GM21737 (cell line): ENCODE data around the gene IVL.

Experiments used
- ATAC-seq: cut with Tn5 transposase; IDR thresholded peaks from one replicate; pipeline ENCODE4 v1.9.1; 2021; ENCODE audit warnings: mild to moderate bottlenecking, moderate library complexity; ENCODE audit not compliant: unreplicated experiment

The IVL gene

DNA sequence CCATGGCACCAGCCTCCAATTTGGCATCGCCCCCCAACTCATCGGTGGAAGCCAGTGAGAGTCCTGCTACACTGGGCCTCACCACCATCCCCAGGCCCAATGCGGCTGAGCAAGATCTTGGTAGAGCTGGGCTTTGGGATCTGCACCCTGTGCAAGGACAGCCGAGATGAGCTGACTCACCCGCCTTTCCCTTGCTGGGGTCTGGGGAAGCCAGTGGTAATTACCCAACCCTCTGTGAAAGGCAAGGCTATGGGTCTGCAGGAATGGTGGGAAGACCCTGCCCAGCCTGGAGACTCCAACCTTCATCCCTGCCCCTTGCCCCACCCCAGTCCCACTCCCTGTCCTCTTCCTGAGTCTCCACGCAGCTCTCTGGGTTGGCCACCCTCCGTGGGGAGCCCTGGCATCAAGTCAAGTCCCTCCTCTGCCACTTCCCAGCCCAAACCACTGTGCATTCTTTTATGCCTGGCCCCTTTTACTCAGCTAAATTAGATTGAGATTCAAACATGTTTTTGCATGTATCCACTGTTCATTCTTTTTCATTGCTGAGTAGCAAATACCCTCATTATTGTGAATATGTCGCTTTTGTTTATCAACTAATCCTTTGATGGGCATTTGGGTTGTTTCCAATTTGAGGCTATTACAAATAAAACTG is 21.5 kb upstream of the IVL start:
- ATAC-seq, result no peak

DNA sequence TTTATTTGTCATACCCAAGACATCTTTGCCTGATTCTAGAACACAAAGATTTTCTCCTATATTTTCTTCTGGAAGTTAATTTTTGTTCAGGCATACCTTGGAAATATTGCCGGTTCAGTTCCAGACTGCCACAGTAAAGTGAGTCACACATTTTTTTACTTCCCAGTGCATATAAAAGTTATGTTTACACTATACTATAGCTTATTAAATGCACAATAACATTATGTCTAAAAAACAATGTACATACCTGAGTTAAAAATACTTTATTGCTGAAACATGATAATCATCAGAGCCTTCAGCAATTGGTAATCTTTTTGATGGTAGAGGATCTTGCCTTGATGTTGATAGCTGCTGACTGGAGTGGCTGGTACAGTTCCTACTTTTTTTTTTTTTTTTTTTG is 20.2 kb upstream of the IVL start:
- ATAC-seq, result no peak

DNA sequence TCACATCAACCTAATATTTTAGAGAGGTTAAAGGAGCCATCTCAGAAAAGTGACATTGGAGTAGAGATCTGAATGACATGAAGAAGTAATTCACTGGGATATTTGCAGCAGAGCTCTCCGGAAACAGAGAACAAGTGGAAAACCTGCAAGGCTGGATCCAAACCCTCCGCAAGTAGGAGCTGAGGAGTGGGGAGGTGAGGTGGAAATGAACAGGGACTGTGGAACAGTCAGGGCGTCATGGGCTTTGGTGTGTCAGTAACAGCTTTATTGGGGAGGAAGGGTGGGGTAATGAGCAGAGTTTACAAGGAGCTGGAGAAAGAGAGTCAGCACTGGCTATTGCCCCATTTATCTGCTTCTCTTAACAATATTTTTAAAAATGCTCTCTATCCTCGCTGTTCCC is 9.3 kb upstream of the IVL start:
- ATAC-seq, result no peak

DNA sequence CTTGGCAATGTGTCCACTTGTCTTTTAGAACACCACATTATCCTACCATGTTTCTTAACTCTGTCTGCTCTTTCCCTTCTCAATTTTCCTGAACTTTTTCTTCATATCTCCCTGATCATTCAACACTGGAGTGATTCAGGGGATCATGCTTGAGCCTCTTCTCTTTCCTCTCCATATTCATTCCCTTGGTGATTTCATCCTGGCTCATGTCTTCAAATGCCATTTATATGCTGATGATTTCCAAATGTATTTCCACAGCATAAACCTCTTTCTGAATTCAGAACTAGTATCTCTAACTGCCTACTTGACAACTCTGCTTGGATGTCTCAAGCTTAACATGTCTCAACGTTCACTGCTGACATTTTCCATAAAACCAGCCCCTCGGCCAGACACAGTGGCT is 8.5 kb upstream of the IVL start:
- no peak for ATAC-seq

DNA sequence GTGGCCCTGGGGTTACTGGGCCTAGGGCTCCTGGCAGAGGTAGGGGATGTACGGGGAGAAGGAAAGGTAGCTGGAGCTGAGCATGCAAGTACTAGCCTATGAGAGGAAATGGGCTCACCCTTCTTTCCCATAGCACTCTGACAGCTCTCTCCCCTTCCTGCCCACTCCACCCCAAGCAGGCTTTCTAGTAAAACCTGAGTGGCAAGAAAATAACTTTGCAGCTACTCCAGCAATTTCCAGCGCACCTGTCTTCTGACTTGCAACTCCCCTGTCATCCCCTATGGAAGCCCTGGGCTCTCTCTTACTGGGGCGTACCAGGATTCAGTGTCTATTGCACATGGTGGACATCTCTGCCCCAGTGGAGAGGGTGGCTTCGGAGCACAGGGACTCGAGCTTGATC is 6.7 kb upstream of the IVL start:
- no peak for ATAC-seq

DNA sequence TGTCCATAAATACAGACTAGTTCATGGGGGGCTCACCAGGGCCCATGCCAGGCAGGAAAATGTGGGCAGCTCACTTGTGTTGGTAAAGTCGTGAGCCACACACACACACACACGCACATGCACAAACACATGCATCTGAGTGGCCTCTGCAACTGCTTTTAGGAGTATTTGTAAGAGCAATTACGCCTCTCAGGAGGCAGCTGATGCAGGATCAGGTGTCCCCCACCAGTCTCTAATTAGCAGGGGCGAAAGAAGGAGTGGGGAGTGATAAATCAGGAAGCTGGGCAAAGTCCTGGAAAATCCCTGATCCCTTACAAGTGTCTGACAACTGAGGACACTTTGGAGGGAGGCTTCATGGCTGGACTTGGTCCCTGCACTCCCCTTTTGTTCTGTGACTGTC is 5.7 kb upstream of the IVL start:
- ATAC-seq, result no peak

DNA sequence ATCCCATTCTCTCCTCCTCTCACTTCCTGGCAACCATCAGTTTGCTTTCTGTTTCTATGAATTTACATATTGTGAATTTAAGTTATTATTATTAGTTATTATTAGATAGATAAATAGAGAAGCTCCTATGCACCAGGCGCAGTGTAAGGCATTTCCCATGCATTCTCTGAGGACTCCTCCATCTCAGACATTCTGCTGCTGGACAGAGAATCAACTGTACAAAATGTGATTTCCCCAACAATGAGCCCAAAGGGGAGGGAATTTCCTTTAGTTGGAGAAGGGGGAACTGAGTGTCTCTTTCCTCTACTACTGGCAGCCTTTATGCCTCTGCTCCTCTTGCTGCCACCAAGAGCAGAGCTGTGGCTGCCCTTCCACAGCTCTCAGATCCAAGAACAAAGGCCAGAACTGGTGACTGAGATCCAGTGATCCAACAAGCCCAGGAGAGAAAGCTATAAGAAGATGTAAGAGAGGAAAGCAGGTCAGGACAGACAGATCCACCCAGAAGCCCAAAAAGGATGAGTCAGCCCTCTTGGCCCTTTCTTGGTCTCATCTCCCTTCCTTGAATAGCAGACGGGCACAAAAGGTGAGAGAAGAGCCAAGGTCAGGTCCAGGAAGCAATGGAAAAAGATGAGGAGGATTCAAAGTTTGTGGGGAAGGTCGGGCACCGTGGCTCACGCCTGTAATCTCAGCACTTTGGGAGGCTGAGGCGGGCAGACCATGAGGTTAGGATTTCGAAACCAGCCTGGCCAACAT is 3.5 kb upstream of the IVL start:
- ATAC-seq, result no peak

GRCh38 chr1:152906023-152906565 is 2.3 kb upstream of the IVL start:
- no peak for ATAC-seq

- ATAC-seq, result no peak
Measured at GRCh38 chr1:152909206-152909605, 860 bp downstream of the IVL start.

DNA sequence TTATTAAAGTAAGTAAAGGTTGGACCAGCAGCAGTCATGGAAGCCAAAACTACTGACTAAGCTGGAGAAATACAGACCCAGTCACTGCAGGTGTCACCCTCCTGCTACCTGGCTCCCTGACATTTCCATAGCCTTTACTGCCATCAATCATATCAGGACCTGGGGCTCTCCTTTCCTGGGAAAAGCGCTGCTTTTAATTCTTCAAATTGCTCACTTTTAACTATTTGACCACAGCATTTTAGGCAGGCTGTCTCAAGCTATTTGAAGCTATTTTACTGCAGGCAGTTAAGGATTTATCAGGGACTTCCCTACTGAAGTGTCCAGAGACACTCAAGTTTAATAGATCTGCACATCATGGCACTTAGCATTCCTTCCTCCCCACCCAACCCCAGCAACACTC is 4.1 kb downstream of the IVL start:
- no peak for ATAC-seq

DNA sequence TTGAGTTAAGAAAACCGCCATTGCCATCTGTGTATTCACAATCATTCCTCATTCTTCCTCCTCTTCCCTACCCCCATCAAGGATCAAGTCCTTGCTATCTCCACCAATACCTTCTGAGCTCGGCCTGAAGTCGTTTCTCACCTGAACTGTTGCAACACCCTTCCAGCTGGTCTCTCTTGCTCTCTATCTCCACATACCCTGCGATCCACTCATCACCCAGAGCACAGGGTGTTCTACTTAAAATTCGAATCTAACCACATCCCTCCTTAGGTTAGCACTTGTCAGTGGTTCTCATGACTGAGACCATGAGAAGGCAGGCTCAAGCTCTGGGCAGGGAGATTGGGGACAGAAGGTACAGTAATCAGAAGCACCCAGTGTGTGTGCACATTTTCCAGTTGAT is 4.6 kb downstream of the IVL start:
- ATAC-seq, result no peak

GRCh38 chr1:152917794-152918193 is 9.4 kb downstream of the IVL start:
- ATAC-seq, result no peak

DNA sequence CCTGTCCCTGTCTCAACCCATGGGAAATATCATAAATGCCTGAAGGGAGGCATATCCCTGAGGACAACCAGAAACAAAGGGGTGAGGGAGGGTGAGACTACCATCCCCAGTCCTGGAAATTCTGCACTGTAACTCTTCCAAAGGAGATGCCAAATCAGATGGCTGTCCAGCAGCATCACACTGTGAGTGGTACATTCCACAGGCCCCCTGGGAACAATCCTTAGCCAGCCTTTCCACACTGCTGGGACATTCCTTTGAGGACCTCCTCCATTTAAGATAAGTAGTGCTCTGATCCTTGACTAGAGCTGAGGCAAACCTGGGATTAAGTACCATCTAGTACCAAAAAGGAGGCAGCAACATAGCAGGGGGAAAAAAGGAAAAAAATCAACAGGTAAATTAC is 10.7 kb downstream of the IVL start:
- ATAC-seq, result no peak

GRCh38 chr1:152924191-152924590 is 15.8 kb downstream of the IVL start:
- no peak for ATAC-seq

GRCh38 chr1:152926091-152926490 is 17.7 kb downstream of the IVL start:
- no peak for ATAC-seq

DNA sequence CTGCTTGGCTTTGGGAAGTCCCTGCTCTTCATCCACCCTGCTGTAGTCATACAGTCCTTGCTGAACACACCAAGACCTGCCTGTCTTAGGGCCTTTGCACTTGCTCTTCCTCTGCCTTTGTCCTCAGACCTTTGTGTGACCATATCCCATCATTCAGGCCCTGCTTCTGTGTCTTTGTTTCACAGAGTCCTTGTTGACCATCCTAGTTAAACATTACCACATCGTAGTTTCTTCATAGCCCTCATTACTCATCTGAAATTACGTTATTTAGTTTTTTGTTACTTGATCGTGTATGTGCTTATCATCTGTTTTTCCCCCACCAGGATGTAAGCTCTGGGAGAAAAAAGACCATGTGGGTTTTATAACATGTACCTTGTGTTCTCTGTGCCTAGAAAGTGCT is 20.3 kb downstream of the IVL start:
- ATAC-seq, result no peak

- ATAC-seq, result no peak
Measured at GRCh38 chr1:152932170-152932811, 23.9 kb downstream of the IVL start.

- no peak for ATAC-seq
Measured at GRCh38 chr1:152933196-152933595, 24.9 kb downstream of the IVL start.

DNA sequence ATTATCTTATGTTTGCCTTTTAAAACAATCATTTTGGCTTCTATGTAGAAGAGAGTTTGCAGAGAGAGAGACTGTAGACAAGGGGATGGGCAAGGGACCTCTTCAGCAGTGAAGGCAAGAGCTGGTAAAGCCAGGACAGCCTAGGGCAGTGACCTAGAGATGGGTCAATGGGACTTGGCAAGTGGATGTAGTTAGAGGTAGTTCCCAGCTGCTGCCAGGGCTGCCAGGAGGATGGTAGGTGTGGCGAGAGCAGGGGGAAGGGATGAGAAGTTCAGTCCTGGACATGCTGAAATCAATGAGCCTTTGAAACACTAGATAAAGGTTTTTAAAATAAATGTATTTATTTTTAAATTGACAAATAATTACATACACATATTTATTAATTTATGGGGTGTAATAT is 32.3 kb downstream of the IVL start:
- ATAC-seq, result no peak

GRCh38 chr1:152941037-152941711 is 32.8 kb downstream of the IVL start:
- ATAC-seq, result no peak

DNA sequence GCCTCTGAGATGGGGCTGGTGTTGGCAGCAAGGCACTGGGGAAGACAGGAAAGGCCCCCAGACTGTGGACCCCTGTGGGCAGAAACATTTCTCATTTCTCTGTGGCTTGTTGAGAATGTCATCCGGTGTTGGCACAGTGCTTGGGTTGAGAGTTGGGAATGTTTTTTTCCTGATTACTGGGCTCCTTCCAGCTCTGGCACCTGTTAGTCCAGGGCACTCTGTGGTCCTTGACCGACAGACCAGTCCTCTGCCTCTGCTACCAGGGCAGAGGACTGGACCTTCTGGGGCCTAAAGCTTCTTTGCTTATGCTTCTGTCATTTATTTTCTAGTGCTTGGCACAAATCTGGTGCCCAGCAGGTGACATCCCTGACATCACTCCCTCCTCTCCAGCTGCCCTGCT is 33.8 kb downstream of the IVL start:
- ATAC-seq, result no peak

DNA sequence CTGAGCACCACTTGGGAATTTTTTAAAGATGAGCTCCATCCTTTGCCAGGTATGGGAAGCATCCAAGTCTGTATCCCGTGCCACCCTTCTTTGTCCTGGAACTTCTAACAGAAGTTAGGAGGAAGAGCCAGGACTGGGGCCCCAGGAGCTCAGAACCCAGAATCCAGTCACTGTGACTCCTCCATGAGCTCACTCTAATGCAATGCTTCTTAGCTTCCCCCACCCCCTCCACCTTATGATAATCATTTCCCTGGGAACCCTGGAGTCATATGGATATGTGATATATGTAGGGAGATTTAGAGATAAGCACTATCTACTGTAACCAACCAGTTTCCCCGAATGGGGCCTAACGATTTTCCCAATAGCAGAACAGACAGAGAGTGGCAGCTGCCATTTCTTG is 37.9 kb downstream of the IVL start:
- ATAC-seq, result no peak
